Measurements from ENCODE around the gene BARHL2. TPM values are rescaled to one million over a fixed set of nuclear protein-coding genes. Genes with fewer than 3 reads are reported as not detected.

Gene BARHL2
- total RNA-seq (2021; ENCODE audit: unreplicated experiment): not detected
- not detected for polyA plus RNA-seq (2012; ENCODE audit: insufficient read length)
- not detected for Bru-seq, nascent RNA
- not detected for BruChase-seq, experiment 1, labeled RNA remaining after a 2-hour chase
- not detected for BruChase-seq, experiment 2, labeled RNA remaining after a 6-hour chase
- long read RNA-seq: 0 reads

DNA sequence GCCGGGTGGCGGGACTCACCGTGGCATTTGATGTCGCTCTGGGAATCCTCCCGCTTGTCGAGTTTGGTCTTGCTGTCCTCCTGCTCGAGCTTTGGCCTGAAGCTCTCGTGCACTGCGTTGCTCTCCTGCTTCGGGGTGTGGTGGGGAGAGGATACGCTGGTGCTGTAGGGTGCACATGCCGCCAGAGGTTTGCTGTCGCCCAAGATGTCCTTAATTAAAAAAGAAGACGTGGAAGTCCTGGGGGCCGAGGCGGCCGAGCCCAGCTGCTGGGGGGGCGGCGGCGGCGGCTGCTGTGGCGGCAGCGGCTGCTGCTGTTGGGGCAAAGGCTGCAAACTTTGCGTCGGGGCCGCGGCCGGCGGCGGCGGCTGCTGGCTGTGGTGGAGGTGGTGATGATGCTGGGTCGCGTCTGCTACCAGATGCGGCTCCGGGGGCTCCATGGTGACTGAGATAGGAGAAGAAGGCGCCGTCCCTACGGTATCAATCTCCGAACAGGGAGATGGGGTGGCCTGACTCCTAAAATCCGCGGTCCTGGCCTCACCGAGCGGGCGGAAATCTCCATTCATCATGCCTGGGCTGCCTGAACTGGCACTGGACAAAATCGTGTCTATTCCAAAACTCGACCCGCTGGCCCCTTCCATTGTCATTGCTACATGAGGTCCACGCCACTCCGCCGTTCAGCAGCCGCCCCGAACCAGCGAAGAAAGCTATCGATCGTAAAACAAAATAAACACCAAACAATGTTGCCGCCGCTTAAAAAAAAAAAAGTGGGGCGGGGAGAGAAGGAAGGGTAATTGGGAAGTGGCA is at the start of gene BARHL2:
TSS of gene BARHL2 (minus strand) at position 751 of the 804 bp plus-strand sequence. CDS start at position 644, 107 bp downstream.
- ChIA-PET POLR2A (no interaction called here), CTCF (no interaction called here)
- BruUV-seq (replicated peaks): no TSS peak
- no peak within 1 kb of the TSS for H3K27ac ChIP-seq (ENCODE audit: low read length)
- DNase-seq (ENCODE audit: low read depth, low spot score) (no peak), ATAC-seq (no peak)
- TF ChIP-seq POLR2AphosphoS5 (IDR thresholded peaks at IDR 0.05; ENCODE audit: low read depth, low read length) (no peak), SIN3A (IDR thresholded peaks at IDR 0.05; ENCODE audit: borderline replicate concordance, insufficient read depth, low read depth, low read length) (no peak), TCF7L2 (IDR thresholded peaks at IDR 0.05; ENCODE audit: low read depth, low read length) (no peak)
- TF ChIP-seq, protein P1, sequence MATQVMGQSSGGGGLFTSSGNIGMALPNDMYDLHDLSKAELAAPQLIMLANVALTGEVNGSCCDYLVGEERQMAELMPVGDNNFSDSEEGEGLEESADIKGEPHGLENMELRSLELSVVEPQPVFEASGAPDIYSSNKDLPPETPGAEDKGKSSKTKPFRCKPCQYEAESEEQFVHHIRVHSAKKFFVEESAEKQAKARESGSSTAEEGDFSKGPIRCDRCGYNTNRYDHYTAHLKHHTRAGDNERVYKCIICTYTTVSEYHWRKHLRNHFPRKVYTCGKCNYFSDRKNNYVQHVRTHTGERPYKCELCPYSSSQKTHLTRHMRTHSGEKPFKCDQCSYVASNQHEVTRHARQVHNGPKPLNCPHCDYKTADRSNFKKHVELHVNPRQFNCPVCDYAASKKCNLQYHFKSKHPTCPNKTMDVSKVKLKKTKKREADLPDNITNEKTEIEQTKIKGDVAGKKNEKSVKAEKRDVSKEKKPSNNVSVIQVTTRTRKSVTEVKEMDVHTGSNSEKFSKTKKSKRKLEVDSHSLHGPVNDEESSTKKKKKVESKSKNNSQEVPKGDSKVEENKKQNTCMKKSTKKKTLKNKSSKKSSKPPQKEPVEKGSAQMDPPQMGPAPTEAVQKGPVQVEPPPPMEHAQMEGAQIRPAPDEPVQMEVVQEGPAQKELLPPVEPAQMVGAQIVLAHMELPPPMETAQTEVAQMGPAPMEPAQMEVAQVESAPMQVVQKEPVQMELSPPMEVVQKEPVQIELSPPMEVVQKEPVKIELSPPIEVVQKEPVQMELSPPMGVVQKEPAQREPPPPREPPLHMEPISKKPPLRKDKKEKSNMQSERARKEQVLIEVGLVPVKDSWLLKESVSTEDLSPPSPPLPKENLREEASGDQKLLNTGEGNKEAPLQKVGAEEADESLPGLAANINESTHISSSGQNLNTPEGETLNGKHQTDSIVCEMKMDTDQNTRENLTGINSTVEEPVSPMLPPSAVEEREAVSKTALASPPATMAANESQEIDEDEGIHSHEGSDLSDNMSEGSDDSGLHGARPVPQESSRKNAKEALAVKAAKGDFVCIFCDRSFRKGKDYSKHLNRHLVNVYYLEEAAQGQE (IDR thresholded peaks at IDR 0.05; ENCODE audit: insufficient read depth in 1 of 2, low read depth in 2 of 2, low read length in 1 of 2): no peak
- TF ChIP-seq, protein P2, sequence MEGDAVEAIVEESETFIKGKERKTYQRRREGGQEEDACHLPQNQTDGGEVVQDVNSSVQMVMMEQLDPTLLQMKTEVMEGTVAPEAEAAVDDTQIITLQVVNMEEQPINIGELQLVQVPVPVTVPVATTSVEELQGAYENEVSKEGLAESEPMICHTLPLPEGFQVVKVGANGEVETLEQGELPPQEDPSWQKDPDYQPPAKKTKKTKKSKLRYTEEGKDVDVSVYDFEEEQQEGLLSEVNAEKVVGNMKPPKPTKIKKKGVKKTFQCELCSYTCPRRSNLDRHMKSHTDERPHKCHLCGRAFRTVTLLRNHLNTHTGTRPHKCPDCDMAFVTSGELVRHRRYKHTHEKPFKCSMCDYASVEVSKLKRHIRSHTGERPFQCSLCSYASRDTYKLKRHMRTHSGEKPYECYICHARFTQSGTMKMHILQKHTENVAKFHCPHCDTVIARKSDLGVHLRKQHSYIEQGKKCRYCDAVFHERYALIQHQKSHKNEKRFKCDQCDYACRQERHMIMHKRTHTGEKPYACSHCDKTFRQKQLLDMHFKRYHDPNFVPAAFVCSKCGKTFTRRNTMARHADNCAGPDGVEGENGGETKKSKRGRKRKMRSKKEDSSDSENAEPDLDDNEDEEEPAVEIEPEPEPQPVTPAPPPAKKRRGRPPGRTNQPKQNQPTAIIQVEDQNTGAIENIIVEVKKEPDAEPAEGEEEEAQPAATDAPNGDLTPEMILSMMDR (IDR thresholded peaks at IDR 0.05): no peak
- intact Hi-C loops (cut with micrococcal nuclease; ENCODE audit: unreplicated experiment): no loop called here
- H3K27me3 ChIP-seq (ENCODE audit: control insufficient read depth, insufficient read depth, low read length): peaks cover 8% of the 10 kb centered on the region
- H3K9me3 ChIP-seq (ENCODE audit: control insufficient read depth, insufficient read depth, low read depth, low read length): no peaks in the 10 kb centered on the region
- no peak within 1 kb of the TSS for H3K4me3 ChIP-seq (ENCODE audit: low read depth in 2 of 2, low read length in 2 of 2)
- no peaks in the 10 kb centered on the region for H3K4me1 ChIP-seq (ENCODE audit: control insufficient read depth, insufficient read depth, low read length)
- in situ Hi-C loops (cut with HindIII; ENCODE audit: low pct_unique_long_range_greater_than_20kb, low sequenced_read_pairs): no loop called here
- no peaks in the 10 kb centered on the region for H3K36me3 ChIP-seq (ENCODE audit: control insufficient read depth, insufficient read depth, low read length)

DNA sequence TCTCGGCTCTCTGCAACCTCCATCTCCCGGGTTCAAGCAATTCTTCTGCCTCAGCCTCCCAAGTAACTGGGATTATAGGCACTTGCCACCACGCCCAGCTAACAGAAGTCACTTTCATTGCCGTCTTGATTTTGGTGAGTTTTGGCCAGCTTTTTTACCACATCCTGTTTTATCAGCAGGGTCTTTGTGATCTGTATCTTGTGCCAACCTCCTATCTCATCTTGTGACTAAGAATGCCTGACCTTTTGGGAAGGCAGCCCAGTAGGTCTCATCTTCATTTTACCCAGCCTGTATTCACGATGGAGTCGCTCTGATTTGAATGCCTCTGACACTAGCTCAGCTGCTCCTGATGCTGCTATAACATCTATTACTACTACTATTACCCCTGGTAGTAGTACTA is 46.8 kb upstream of the BARHL2 start:
- ATAC-seq: no peak
- ChIA-PET POLR2A (no interaction called here), CTCF (no interaction called here)
- BruUV-seq (replicated peaks): no TSS peak
- Histone ChIP-seq H3K27ac (ENCODE audit: low read length) (no peak overlapping the region), H3K9me3 (ENCODE audit: control insufficient read depth, insufficient read depth, low read depth, low read length) (no peaks in the 10 kb centered on the region), H3K4me1 (ENCODE audit: control insufficient read depth, insufficient read depth, low read length) (no peaks in the 10 kb centered on the region), H3K36me3 (ENCODE audit: control insufficient read depth, insufficient read depth, low read length) (no peaks in the 10 kb centered on the region), H3K4me3 (ENCODE audit: low read depth in 2 of 2, low read length in 2 of 2) (no peak overlapping the region), H3K27me3 (ENCODE audit: control insufficient read depth, insufficient read depth, low read length) (peaks cover 3% of the 10 kb centered on the region; the same call in 1 of the 2 replicates)
- in situ Hi-C loops (cut with HindIII; ENCODE audit: low pct_unique_long_range_greater_than_20kb, low sequenced_read_pairs) (no loop called here), intact Hi-C loops (cut with micrococcal nuclease; ENCODE audit: unreplicated experiment) (no loop called here)
- TF ChIP-seq, protein P2 (IDR thresholded peaks at IDR 0.05): no peak
- TF ChIP-seq, protein P1 (IDR thresholded peaks at IDR 0.05; ENCODE audit: insufficient read depth in 1 of 2, low read depth in 2 of 2, low read length in 1 of 2): no peak
- TF ChIP-seq POLR2AphosphoS5 (IDR thresholded peaks at IDR 0.05; ENCODE audit: low read depth, low read length): no peak
- no peak for TF ChIP-seq SIN3A (IDR thresholded peaks at IDR 0.05; ENCODE audit: borderline replicate concordance, insufficient read depth, low read depth, low read length)
- TF ChIP-seq TCF7L2 (IDR thresholded peaks at IDR 0.05; ENCODE audit: low read depth, low read length): no peak
- no peak for DNase-seq (ENCODE audit: low read depth, low spot score)
